GM12865 (cell line): ENCODE results near the gene MYO1G.
"Not testable (repeated sequence)": the region's sequence is repeated elsewhere in the genome, so short reads cannot be mapped to it uniquely, and the experiment has no call there.

Experiments
- DNase-seq: peaks from one replicate; pipeline ENCODE4 v3.0.0; 2010; ENCODE audit warnings: low read depth
- H3K4me3 ChIP-seq: 2 replicates; pipeline ENCODE4 v1.5.1; 2011; ENCODE audit warnings: mild to moderate bottlenecking, low read depth, low read length, control low read depth
- CTCF ChIP-seq: IDR thresholded peaks from 2 replicates; pipeline ENCODE4 v1.5.1; 2011; ENCODE audit warnings: low read length, control low read depth, low read depth, inconsistent platforms; ENCODE audit not compliant: insufficient read depth; ENCODE audit errors: missing control alignments

The MYO1G gene

GRCh38 chr7:44999245-45000092 lies 20.7 kb upstream of the MYO1G start:
- peak; percentile 0 for TF ChIP-seq CTCF
- peak overlapping the region; percentile 97 for H3K4me3 ChIP-seq
- DNase-seq = peak; percentile 100

GRCh38 chr7:44998153-44998871 lies 19.5 kb upstream of the MYO1G start:
- TF ChIP-seq CTCF = no peak
- no peak for DNase-seq
- H3K4me3 ChIP-seq = peak overlapping the region; percentile 97

GRCh38 chr7:44995555-44996493 lies 17.0 kb upstream of the MYO1G start:
- peak; percentile 75 for DNase-seq
- TF ChIP-seq CTCF = no peak
- peak overlapping the region; percentile 6 for H3K4me3 ChIP-seq

GRCh38 chr7:44994877-44995554 lies 16.2 kb upstream of the MYO1G start:
- no peak for TF ChIP-seq CTCF
- peak; percentile 74 for DNase-seq
- H3K4me3 ChIP-seq = peak overlapping the region; percentile 6

GRCh38 chr7:44992004-44992795 lies 13.4 kb upstream of the MYO1G start:
- not testable (repeated sequence) for H3K4me3 ChIP-seq, DNase-seq

- no peak for DNase-seq
- TF ChIP-seq CTCF = no peak
- no peak overlapping the region for H3K4me3 ChIP-seq
Observed at GRCh38 chr7:44990109-44991023, 11.6 kb upstream of the MYO1G start.
